Mesodermal cell (in vitro differentiated cells): ENCODE data around the gene AATK.

ENCODE experiments used
- H3K27ac ChIP-seq: 2 replicates; pipeline ENCODE4 v1.7.0; 2013; ENCODE audit warnings: mild to moderate bottlenecking, low read depth, low read length, moderate library complexity; ENCODE audit not compliant: severe bottlenecking
- H3K36me3 ChIP-seq: 2 replicates; pipeline ENCODE4 v1.7.1; 2013; ENCODE audit warnings: mild to moderate bottlenecking, low read length, moderate library complexity; ENCODE audit not compliant: control insufficient read depth, insufficient read depth
- H3K4me1 ChIP-seq: one replicate; pipeline ENCODE4 v1.7.1; 2013; ENCODE audit warnings: mild to moderate bottlenecking, low read length; ENCODE audit not compliant: insufficient read depth, control insufficient read depth, poor library complexity, severe bottlenecking
- H3K4me3 ChIP-seq: 2 replicates; pipeline ENCODE4 v1.7.0; 2013; ENCODE audit warnings: low read length, control low read depth, mild to moderate bottlenecking; ENCODE audit not compliant: insufficient read depth, poor library complexity, severe bottlenecking; ENCODE audit errors: extremely low read depth
- H3K9me3 ChIP-seq: 2 replicates; pipeline ENCODE4 v1.7.1; 2013; ENCODE audit warnings: mild to moderate bottlenecking, low read length, moderate library complexity; ENCODE audit not compliant: control insufficient read depth
- WGBS, 2 experiments: methylation state at CpG; one replicate each; pipeline ENCODE4 v1.1.5; 2013; ENCODE audit warnings: missing lambda C conversion rate in 2 of 2; ENCODE audit not compliant: insufficient coverage in 2 of 2; 5-methylcytosine and 5-hydroxymethylcytosine counted together

The AATK gene

DNA sequence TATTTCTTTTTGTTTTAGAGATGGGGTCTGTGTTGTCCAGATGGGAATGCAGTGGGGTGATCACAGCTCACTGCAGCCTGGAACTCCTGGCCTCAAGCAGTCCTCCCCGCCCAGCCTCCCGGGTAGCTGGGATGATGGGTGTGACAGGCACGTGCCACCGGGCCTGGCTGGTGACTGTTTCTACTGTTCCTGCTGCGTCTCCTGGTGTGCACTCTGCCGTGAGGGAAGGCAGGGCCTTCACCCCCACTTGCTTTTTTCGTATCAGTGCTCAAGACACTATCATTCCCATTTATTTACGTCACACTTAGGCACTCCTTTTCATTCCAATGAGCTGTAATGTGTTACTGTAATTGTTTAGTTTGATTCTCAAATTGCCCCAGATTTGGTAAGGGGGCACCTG, 26.0 kb downstream of the AATK start:
- Histone ChIP-seq H3K4me3 (no peak overlapping the region), H3K27ac (no peak overlapping the region)
- WGBS, 2 experiments: 84 to 87% methylated on average over 6 of the region's 8 CpGs

DNA sequence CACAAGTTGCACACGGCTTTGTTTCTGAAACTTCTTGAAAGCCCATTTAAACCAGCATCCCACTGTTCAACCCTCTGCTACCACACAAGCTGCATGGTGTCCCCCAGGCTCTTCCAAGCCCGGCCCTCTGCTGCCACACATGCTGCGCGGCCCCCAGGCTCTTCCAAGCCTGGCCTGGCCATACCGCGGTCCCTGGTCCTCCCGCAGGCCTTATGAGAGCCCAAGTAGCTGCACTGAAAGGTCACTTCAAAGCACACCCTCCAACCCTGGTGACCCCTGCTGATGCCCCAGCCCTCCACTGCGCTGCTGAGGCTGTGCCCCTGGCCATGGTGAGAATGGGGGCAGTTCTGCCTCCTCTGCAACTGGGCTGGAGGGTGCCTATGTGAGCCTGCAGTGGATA, 26.6 kb downstream of the AATK start:
- H3K4me1 ChIP-seq: no peaks in the 10 kb centered on the region
- no peaks in the 10 kb centered on the region for H3K36me3 ChIP-seq
- H3K9me3 ChIP-seq: no peaks in the 10 kb centered on the region
- no peak overlapping the region for H3K27ac ChIP-seq
- 79 to 83% methylated on average over 7 to 8 of the region's 8 CpGs for WGBS, 2 experiments
- H3K4me3 ChIP-seq: no peak overlapping the region

More for the DNA sequence above, 26.0 kb downstream of the AATK start:
- no peaks in the 10 kb centered on the region for H3K4me1 ChIP-seq
- H3K36me3 ChIP-seq: no peaks in the 10 kb centered on the region
- no peaks in the 10 kb centered on the region for H3K9me3 ChIP-seq

DNA sequence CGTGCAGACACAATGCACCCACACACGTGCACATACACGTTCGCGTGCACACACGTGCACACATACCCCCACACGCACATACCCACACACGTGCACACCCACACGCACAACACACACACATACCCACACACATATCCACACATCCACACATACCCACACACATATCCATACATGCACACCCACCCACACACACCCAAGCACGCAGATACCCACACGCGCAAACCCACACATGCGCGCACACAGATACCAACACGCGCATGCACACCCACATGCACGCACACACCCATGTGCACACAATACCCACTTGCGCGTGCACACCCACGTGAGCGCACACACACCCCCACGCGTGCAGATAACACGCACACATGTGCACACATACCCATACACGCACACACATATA, 27.5 kb downstream of the AATK start:
- Histone ChIP-seq H3K9me3 (no peaks in the 10 kb centered on the region), H3K36me3 (no peaks in the 10 kb centered on the region), H3K4me3 (no peak overlapping the region), H3K27ac (no peak overlapping the region), H3K4me1 (no peaks in the 10 kb centered on the region)
- WGBS, 2 experiments: 88 to 93% methylated on average over 12 to 25 of the region's 25 CpGs

DNA sequence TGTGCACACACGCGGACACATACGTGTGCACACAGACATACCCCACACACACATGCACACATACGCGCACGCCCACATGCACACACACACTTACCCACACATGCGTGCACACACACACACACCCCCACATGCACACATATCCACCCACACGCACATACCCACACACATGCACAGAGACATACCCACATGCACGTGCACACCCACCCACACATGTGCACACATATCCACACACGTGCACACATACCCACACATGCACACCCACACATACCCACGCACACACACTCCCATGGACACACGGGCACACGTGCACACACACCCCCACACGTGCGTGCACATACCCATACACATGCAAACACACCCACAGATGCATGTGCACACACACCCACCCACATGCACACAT, 27.9 kb downstream of the AATK start:
- Histone ChIP-seq H3K9me3 (no peaks in the 10 kb centered on the region), H3K27ac (no peak overlapping the region), H3K4me1 (no peaks in the 10 kb centered on the region), H3K4me3 (no peak overlapping the region), H3K36me3 (no peaks in the 10 kb centered on the region)
- 78 to 83% methylated on average over 11 of the region's 15 CpGs for WGBS, 2 experiments

DNA sequence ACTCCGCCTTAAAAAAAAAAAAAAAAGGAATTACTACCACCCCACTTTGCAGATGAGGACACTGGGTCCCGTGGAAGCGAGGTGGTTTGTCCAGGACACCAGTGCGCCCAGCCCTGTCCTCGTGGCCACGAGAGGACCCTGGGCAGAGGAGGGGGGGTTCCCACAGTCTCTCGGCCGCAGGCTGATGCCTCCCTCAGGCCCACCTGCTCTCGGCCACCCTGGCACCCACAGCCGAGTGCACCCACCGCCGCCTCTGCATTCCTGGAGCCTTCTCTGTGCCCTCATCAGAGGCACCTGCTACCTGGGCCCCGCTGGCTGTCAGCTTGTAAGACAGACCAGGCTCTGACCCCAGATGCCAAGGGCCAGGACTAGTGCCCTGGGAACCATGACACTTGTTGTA, 28.8 kb downstream of the AATK start:
- Histone ChIP-seq H3K4me1 (no peaks in the 10 kb centered on the region), H3K9me3 (no peaks in the 10 kb centered on the region), H3K27ac (no peak overlapping the region), H3K36me3 (no peaks in the 10 kb centered on the region), H3K4me3 (no peak overlapping the region)
- WGBS, 2 experiments: 94% methylated on average over 8 to 12 of the region's 13 CpGs

DNA sequence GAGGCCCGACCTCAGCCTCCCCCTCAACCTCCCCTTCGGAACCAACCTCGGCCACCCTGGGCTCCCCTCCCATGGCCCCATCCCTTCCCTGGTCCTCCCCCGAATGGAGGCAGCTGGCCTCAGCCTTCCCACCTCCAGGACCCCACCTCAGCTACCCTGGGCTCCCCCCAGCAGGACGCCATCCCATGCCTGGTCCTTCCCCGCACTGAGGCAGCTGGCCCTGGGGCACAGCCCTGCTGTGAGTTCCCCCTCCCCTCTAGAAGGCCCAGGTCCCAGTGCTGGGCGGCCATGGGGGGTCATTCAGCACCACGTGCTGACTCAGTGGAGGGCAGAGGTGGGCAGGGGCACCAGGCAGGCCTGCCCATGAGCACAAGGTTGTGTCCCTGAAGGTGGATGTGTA, 29.7 kb downstream of the AATK start:
- Histone ChIP-seq H3K4me1 (no peaks in the 10 kb centered on the region), H3K27ac (no peak overlapping the region), H3K9me3 (no peaks in the 10 kb centered on the region), H3K36me3 (no peaks in the 10 kb centered on the region), H3K4me3 (no peak overlapping the region)
- WGBS, 2 experiments: 75 to 77% methylated on average over 6 to 7 of the region's 8 CpGs

DNA sequence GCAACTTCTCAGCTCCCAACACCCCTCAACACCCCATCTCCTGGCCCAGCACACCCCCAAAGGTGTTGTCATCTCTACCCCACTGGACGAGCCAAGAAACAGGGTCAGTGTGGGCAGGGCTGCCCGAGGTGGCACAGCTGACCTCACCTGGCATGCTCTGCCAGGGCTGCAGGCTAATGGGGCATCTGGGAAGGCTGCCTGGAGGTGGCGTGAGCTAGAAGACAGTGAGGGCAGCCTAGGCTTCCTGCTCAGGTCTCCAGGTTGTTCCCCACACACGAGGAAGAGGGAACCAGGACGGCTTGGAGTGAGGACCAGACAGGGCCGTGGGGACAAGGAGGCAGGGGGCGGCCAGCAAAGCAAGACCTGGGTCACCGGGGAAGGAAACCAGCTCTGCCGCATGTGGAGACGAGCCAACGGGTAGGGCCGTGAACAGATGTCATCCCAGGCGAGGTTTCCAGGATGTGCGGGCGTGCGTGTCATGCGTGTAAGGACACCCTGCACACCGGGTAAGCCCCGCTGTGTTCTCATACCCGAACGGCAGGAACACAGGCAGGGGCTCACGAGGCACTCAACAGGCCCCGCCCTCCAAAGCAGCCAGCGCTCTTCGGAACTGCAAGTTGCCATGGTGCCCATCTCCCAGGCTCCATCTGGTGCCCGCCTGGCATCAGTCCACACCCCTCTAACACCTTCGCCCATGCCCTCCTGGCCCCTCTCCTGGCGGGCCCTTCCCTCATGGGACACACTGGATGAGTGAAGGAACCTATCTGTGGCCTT, 30.3 kb downstream of the AATK start:
- Histone ChIP-seq H3K27ac (no peak overlapping the region), H3K4me3 (no peak overlapping the region), H3K36me3 (no peaks in the 10 kb centered on the region), H3K4me1 (no peaks in the 10 kb centered on the region), H3K9me3 (no peaks in the 10 kb centered on the region)
- WGBS, 2 experiments: 89 to 93% methylated on average over 26 to 27 of the region's 28 CpGs

DNA sequence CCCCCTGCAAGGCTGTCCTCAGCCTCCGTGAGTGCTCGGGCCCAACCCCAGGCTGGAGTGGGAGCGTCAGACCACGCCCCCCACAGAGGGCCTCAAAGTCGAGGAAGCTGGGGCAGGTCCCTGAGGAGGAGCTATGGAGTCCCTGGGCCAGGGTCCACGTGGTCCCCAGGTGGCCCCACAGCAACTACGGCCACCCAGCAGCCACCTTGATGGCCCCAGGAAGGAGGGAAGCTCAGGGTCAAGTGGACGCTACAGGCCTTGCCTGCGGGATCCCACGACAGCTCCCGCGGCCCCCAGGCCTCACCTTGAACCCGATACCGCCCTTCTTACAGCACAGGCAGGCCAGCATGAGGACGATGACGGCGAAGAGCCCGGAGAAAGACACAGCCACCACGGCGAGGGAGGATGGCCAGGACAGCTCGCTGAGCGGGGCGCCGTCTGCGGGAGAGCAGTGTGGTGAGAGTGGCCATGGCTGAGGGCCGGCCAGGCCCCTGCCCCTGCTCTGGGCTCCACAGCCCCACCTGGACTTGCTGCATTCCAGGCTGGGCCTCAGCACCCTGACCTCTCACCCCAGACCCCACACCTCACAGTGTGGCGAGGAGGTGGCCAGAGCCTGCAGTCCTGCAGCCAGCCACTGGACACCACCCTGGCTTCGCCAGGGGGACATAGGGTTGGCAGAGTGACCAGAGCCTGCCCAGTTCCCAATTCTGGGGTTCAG, 31.8 kb downstream of the AATK start:
- Histone ChIP-seq H3K4me1 (no peaks in the 10 kb centered on the region), H3K9me3 (no peaks in the 10 kb centered on the region), H3K27ac (no peak overlapping the region), H3K4me3 (no peak overlapping the region), H3K36me3 (no peaks in the 10 kb centered on the region)
- 87 to 89% methylated on average over 25 to 27 of the region's 28 CpGs for WGBS, 2 experiments

DNA sequence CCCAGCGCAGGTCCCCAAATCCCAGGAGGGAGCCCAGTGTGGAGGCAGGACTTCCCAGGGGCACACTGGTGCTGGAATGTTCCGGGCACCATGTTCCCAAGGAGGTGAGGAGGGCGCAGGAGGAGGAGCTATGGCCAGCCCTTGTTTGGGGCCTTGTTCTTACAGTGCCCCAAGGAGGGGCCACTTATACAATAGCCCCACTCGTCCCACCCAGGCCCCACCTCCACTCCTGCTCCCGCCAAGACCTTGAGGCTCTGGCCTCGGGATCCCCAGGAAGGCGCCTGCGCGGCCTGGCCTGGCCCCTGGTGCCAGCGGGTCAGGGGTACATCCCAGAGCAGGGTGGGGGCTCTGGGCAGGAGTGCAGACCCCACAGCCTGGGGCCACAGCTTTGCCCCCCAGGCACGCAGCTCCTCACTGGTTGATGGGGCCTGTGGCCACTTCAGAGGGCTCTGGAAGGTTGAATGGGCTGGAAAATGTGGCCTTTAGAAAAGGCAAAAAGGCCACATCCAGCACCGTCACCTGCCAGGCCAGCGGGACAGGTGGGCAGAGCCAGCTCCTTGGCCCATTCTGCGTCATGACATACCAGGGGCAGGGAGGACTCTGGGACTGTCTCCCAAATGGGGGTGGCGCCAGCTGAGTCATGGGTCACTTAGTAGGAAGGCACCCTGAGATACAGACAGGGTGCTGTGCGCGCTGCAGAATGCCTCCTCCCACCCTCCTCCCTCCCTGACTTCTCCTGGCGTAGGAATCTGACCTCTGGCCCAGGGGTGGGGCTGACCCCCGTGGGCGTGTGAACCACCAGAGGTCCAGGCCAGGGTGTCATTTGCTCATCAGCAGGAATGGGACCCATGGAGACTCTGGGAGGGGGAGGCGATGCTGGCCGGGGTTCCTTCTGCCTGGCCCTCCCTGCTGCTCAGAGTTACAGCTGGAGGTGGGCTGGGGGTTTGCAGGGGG, 33.0 kb downstream of the AATK start:
- Histone ChIP-seq H3K4me1 (no peaks in the 10 kb centered on the region), H3K9me3 (no peaks in the 10 kb centered on the region), H3K27ac (no peak overlapping the region), H3K4me3 (no peak overlapping the region), H3K36me3 (no peaks in the 10 kb centered on the region)
- 93% methylated on average over 14 to 19 of the region's 22 CpGs for WGBS, 2 experiments

DNA sequence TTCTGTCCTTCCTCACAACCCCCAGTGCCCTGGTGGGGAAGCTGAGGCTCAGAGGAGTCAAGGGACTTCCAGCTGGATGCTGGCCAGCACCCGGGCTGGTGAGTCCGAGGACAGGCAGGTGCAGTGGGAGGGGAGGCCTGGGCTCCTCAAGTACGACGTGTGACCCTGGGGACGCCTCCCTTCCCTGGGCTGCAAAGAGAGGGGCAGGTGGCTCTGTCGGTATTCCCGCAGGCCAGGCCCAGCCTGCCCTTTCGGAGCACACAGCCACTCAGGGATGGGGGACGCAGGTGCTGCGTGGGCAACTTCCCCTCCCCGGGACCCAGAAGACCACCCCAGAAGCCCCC, 33.9 kb downstream of the AATK start:
- Histone ChIP-seq H3K4me1 (no peaks in the 10 kb centered on the region), H3K36me3 (no peaks in the 10 kb centered on the region), H3K27ac (no peak overlapping the region), H3K4me3 (no peak overlapping the region), H3K9me3 (no peaks in the 10 kb centered on the region)
- WGBS, 2 experiments: 71 to 83% methylated on average over 9 to 10 of the region's 11 CpGs
